Liver (tissue), 9 donors: Measurements from ENCODE around the gene SPATS2L. TPM values are rescaled to one million over a fixed set of nuclear protein-coding genes. Genes with fewer than 3 reads are reported as not detected.

Source experiments
- DNase-seq: peaks from one replicate; pipeline ENCODE4 v3.0.0-alpha.2; 2017; ENCODE audit warnings: low spot score
- H3K27ac ChIP-seq, 2 donors: one replicate each; pipeline ENCODE4 v1.7.0; 2013; ENCODE audit warnings: inconsistent platforms in 2 of 2, low read length in 2 of 2, control low read depth in 1 of 2, low read depth in 1 of 2, mild to moderate bottlenecking in 1 of 2
- H3K27me3 ChIP-seq, 4 donors: one replicate each; pipeline versions ENCODE4 v1.6.1 to v1.7.0; 2013; ENCODE audit warnings: low read length in 3 of 4, inconsistent platforms in 1 of 4, mild to moderate bottlenecking in 1 of 4, moderate library complexity in 1 of 4; ENCODE audit not compliant: control insufficient read depth in 4 of 4, insufficient read depth in 4 of 4
- H3K36me3 ChIP-seq, 4 donors: one replicate each; pipeline versions ENCODE4 v1.6.1 to v1.7.0; 2013; ENCODE audit warnings: low read length in 3 of 4, mild to moderate bottlenecking in 3 of 4, low read depth in 1 of 4, moderate library complexity in 1 of 4; ENCODE audit not compliant: control insufficient read depth in 4 of 4, insufficient read depth in 3 of 4
- H3K4me1 ChIP-seq, 4 donors: one replicate each; pipeline versions ENCODE4 v1.6.1 to v1.7.0; 2013; ENCODE audit warnings: low read length in 3 of 4, mild to moderate bottlenecking in 3 of 4, moderate library complexity in 1 of 4; ENCODE audit not compliant: control insufficient read depth in 4 of 4, insufficient read depth in 4 of 4
- H3K4me3 ChIP-seq, 3 donors: one replicate each; pipeline versions ENCODE4 v1.6.1 to v1.7.0; 2013; ENCODE audit warnings: low read length in 3 of 3, control low read depth in 1 of 3, low read depth in 1 of 3, mild to moderate bottlenecking in 1 of 3
- H3K9ac ChIP-seq, 2 donors: one replicate each; pipeline ENCODE4 v1.7.0; 2013; ENCODE audit warnings: low read length in 2 of 2, mild to moderate bottlenecking in 2 of 2, moderate library complexity in 2 of 2, control low read depth in 1 of 2, low read depth in 1 of 2
- H3K9me3 ChIP-seq, 4 donors: one replicate each; pipeline versions ENCODE4 v1.6.1 to v1.7.0; 2013; ENCODE audit warnings: low read length in 3 of 4; ENCODE audit not compliant: control insufficient read depth in 4 of 4
- ATF3 ChIP-seq: IDR thresholded peaks from 2 replicates; pipeline ENCODE4 v1.6.1; 2016; ENCODE audit warnings: antibody characterized with exemption
- CTCF ChIP-seq: fragments of 150-350 bp; IDR thresholded peaks from 2 replicates; pipeline ENCODE4 v1.5.1; 2017; ENCODE audit warnings: improper control_type of control experiment, low read depth, low read length; ENCODE audit not compliant: missing input control
- EGR1 ChIP-seq, 2 donors: IDR thresholded peaks; 2 replicates each; pipeline ENCODE4 v1.6.1; 2016 to 2018; ENCODE audit warnings: antibody characterized with exemption in 2 of 2, low read depth in 2 of 2
- FOXA1 ChIP-seq: IDR thresholded peaks from 2 replicates; pipeline ENCODE4 v1.6.1; 2016; ENCODE audit warnings: antibody characterized with exemption
- FOXA2 ChIP-seq: IDR thresholded peaks from 2 replicates; pipeline ENCODE4 v1.6.1; 2016; ENCODE audit warnings: antibody characterized with exemption
- GABPA ChIP-seq, 2 donors: IDR thresholded peaks in 1 of 2; conservative IDR thresholded peaks in 1 of 2; 2 replicates each; pipeline ENCODE4 v1.6.1; 2016; ENCODE audit warnings: antibody characterized with exemption in 2 of 2, mild to moderate bottlenecking in 1 of 2, moderate library complexity in 1 of 2
- HNF4A ChIP-seq, 2 donors: conservative IDR thresholded peaks; 2 replicates each; pipeline ENCODE4 v1.6.1; 2016; ENCODE audit warnings: antibody characterized with exemption in 2 of 2, mild to moderate bottlenecking in 2 of 2
- HNF4G ChIP-seq: IDR thresholded peaks from 2 replicates; pipeline ENCODE4 v1.6.1; 2016; ENCODE audit warnings: antibody characterized with exemption
- JUND ChIP-seq, 2 donors: IDR thresholded peaks; 2 replicates each; pipeline ENCODE4 v1.6.1; 2016; ENCODE audit warnings: antibody characterized with exemption in 2 of 2
- MAX ChIP-seq: IDR thresholded peaks from 2 replicates; pipeline ENCODE4 v1.6.1; 2016; ENCODE audit warnings: antibody characterized with exemption
- NR2F2 ChIP-seq: IDR thresholded peaks from 2 replicates; pipeline ENCODE4 v1.6.1; 2016; ENCODE audit warnings: antibody characterized with exemption
- RAD21 ChIP-seq, 2 donors: IDR thresholded peaks; 2 replicates each; pipeline ENCODE4 v1.6.1; 2016; ENCODE audit warnings: antibody characterized with exemption in 2 of 2, mild to moderate bottlenecking in 2 of 2
- RXRA ChIP-seq, 2 donors: IDR thresholded peaks; 2 replicates each; pipeline ENCODE4 v1.6.1; 2017 to 2018; ENCODE audit warnings: antibody characterized with exemption in 2 of 2, mild to moderate bottlenecking in 1 of 2
- SP1 ChIP-seq: IDR thresholded peaks from 2 replicates; pipeline ENCODE4 v1.6.1; 2018; ENCODE audit warnings: antibody characterized with exemption, mild to moderate bottlenecking
- TAF1 ChIP-seq: conservative IDR thresholded peaks from 2 replicates; pipeline ENCODE4 v1.6.1; 2016; ENCODE audit warnings: antibody characterized with exemption, mild to moderate bottlenecking
- YY1 ChIP-seq: IDR thresholded peaks from 2 replicates; pipeline ENCODE4 v1.6.1; 2016; ENCODE audit warnings: antibody characterized with exemption, mild to moderate bottlenecking
- WGBS: extraction: QIAGEN DNeasy Blood & Tissue Kit; methylation state at CpG from one replicate; pipeline ENCODE4 v1.1.7; 2013; 5-methylcytosine and 5-hydroxymethylcytosine counted together
- polyA plus RNA-seq, 2 donors: library from polyadenylated mRNA; stranded (reverse) in 1 of 2; unstranded in 1 of 2; fragments of 200-250 nt in 1 of 2; fragments of >200 nt in 1 of 2; fragmentation: Nextera tagmentation in 1 of 2; extraction: Ambion mirVana in 1 of 2; gene quantifications; one replicate each; pipeline versions ENCODE4 v1.2.1 to v1.2.3, GENCODE V29; 2013 to 2015
- total RNA-seq, 2 donors: library from RNA; depleted of rRNA; stranded (reverse); fragments of >200 nt; gene quantifications; one replicate each; pipeline ENCODE4 v1.2.3, GENCODE V29; 2014
- TF ChIP-seq, protein P1 (sequence below): IDR thresholded peaks from 2 replicates; pipeline ENCODE4 v1.6.1; 2016; ENCODE audit warnings: antibody characterized with exemption, mild to moderate bottlenecking
- TF ChIP-seq, protein P2 (sequence below): IDR thresholded peaks from 2 replicates; pipeline ENCODE4 v1.6.1; 2016; ENCODE audit warnings: antibody characterized with exemption
- donor health status: healthy.
- donor health status: healthy.
- donor health status: healthy.
- donor health status: healthy.
- donor health status: healthy.

SPATS2L gene
- total and polyA plus RNA-seq, 4 donors: 31.4 to 49.9 (median 42.4) TPM

DNA sequence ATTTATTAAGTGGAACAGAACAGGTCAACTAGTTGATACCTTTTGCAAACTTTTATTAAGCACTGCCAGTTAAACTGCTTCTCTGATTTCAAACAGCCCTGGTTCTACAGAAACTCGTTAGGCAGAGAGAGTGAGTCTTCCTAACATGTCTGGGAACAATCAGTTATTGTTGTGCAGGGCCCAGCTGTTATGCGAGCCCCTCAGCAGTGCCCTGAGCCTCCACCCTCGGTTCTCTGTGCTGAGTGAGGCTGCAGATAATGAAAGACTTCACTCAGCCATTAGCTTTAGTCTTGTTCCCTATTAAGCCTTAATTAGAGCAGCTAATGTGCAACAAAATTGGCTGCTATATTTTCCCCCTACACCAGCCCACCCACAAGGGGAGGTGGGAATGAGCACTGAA lies 163.7 kb downstream of the SPATS2L start:
- DNase-seq: no peak
- H3K4me3 ChIP-seq: no peak overlapping the region
- no peak overlapping the region for H3K27ac ChIP-seq
- peaks cover 0 to 2% (median 0%) of the 10 kb centered on the region in 4 donors for H3K4me1 ChIP-seq
- 85% methylated on average over 3 of the region's 3 CpGs for WGBS
- H3K36me3 ChIP-seq: peaks cover 15 to 53% (median 52%) of the 10 kb centered on the region in 4 donors
- no peak overlapping the region for H3K9ac ChIP-seq
- TF ChIP-seq RAD21 (IDR thresholded peaks at IDR 0.05): no peak
- H3K9me3 ChIP-seq: no peaks in the 10 kb centered on the region
- H3K27me3 ChIP-seq: no peaks in the 10 kb centered on the region

DNA sequence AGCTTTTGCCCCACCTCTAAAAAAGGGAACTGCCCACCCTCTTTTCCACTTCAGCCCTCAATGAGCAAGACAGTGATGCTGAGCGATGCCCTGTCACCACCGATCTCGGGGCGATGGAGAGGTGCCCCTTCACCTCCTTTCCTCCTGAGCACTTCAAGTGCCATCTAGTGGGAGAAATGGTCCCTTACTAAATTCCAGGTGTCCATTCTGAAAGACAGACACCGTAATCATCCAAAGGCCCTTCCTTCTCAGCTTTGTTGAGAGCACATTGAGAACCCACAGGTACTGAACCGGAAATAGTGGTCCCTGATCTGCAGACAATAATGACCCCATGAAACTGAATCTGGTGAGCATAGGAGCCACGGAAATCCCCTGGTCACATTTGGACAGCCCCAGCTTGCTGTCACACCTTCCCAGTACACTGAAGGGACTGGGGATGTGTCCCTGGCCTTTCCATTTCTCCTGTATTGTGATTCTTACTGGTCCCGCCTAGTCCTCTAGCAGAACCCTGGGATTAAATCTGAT lies 164.9 kb downstream of the SPATS2L start:
- TF ChIP-seq RAD21 (IDR thresholded peaks at IDR 0.05): peak; percentile 69 to 81
- peak in 1 of 2 donors; percentile 13 for TF ChIP-seq RXRA (IDR thresholded peaks at IDR 0.05)
- TF ChIP-seq JUND (IDR thresholded peaks at IDR 0.05): no peak
- no peak for TF ChIP-seq EGR1 (IDR thresholded peaks at IDR 0.05; ENCODE audit: low read depth in 2 of 2)
- TF ChIP-seq YY1: no peak
- TF ChIP-seq CTCF: peak; percentile 38
- no peak for TF ChIP-seq HNF4A (conservative IDR thresholded peaks at IDR 0.05)
- no peak for TF ChIP-seq FOXA1
- TF ChIP-seq FOXA2: no peak
- no peak for TF ChIP-seq NR2F2
- TF ChIP-seq MAX: no peak
- no peak for TF ChIP-seq SP1
- peaks cover 15 to 64% (median 56%) of the 10 kb centered on the region in 4 donors for H3K36me3 ChIP-seq
- H3K4me3 ChIP-seq: no peak overlapping the region
- DNase-seq: no peak
- no peaks in the 10 kb centered on the region for H3K27me3 ChIP-seq
- H3K9ac ChIP-seq: no peak overlapping the region
- no peak overlapping the region for H3K27ac ChIP-seq
- peaks cover 0 to 2% (median 0%) of the 10 kb centered on the region in 4 donors for H3K4me1 ChIP-seq
- 68% methylated on average over 8 of the region's 8 CpGs for WGBS
- no peaks in the 10 kb centered on the region for H3K9me3 ChIP-seq

DNA sequence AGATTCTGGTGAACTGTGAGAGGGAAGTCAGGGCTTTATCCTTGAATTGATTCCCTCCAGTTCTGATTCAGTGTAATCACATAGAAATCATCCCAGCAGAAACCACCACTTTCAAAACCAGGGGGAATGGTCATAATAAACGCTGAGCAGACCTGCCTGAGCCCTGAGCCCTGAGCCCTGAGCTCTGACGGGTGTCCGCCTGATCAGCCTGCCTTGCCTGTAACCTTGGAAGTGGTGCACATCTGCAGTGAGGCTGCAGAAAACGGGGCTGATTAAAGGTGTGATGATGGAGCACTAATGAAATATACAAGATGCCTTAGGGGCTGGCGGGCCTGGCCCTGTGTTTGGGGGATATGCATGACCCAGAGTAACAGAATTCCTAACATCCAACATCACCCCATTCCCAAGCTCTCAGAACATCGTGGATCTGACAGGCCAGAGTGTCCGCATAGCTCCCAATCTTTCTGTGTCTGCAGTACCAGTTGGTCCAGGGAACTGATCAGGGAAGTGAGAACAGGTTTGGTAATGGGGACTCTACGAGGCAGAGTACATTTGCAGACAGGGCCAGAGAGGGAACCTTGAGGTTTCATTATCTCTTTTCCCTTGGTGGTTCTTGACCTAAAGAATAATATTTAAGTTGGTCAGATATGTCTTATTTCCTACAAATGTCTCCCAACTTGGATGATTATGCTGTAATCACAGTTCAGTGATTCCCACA lies 165.6 kb downstream of the SPATS2L start:
- H3K9ac ChIP-seq: no peak overlapping the region
- no peak overlapping the region for H3K27ac ChIP-seq
- H3K9me3 ChIP-seq: no peaks in the 10 kb centered on the region
- no peak for DNase-seq
- H3K4me1 ChIP-seq: peaks cover 0 to 2% (median 0%) of the 10 kb centered on the region in 4 donors
- peaks cover 14 to 70% (median 60%) of the 10 kb centered on the region in 4 donors for H3K36me3 ChIP-seq
- no peaks in the 10 kb centered on the region for H3K27me3 ChIP-seq
- no peak overlapping the region for H3K4me3 ChIP-seq
- WGBS: 91% methylated on average over 8 of the region's 8 CpGs
- TF ChIP-seq RAD21 (IDR thresholded peaks at IDR 0.05) (no peak), FOXA2 (no peak), ATF3 (no peak), GABPA (IDR thresholded peaks at IDR 0.05 in 1 of 2, conservative IDR thresholded peaks at IDR 0.05 in 1 of 2) (no peak), TAF1 (no peak), EGR1 (IDR thresholded peaks at IDR 0.05; ENCODE audit: low read depth in 2 of 2) (no peak), FOXA1 (no peak), JUND (IDR thresholded peaks at IDR 0.05) (no peak), SP1 (no peak), HNF4G (no peak)
- TF ChIP-seq, protein P1, sequence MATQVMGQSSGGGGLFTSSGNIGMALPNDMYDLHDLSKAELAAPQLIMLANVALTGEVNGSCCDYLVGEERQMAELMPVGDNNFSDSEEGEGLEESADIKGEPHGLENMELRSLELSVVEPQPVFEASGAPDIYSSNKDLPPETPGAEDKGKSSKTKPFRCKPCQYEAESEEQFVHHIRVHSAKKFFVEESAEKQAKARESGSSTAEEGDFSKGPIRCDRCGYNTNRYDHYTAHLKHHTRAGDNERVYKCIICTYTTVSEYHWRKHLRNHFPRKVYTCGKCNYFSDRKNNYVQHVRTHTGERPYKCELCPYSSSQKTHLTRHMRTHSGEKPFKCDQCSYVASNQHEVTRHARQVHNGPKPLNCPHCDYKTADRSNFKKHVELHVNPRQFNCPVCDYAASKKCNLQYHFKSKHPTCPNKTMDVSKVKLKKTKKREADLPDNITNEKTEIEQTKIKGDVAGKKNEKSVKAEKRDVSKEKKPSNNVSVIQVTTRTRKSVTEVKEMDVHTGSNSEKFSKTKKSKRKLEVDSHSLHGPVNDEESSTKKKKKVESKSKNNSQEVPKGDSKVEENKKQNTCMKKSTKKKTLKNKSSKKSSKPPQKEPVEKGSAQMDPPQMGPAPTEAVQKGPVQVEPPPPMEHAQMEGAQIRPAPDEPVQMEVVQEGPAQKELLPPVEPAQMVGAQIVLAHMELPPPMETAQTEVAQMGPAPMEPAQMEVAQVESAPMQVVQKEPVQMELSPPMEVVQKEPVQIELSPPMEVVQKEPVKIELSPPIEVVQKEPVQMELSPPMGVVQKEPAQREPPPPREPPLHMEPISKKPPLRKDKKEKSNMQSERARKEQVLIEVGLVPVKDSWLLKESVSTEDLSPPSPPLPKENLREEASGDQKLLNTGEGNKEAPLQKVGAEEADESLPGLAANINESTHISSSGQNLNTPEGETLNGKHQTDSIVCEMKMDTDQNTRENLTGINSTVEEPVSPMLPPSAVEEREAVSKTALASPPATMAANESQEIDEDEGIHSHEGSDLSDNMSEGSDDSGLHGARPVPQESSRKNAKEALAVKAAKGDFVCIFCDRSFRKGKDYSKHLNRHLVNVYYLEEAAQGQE: no peak
- TF ChIP-seq, protein P2, sequence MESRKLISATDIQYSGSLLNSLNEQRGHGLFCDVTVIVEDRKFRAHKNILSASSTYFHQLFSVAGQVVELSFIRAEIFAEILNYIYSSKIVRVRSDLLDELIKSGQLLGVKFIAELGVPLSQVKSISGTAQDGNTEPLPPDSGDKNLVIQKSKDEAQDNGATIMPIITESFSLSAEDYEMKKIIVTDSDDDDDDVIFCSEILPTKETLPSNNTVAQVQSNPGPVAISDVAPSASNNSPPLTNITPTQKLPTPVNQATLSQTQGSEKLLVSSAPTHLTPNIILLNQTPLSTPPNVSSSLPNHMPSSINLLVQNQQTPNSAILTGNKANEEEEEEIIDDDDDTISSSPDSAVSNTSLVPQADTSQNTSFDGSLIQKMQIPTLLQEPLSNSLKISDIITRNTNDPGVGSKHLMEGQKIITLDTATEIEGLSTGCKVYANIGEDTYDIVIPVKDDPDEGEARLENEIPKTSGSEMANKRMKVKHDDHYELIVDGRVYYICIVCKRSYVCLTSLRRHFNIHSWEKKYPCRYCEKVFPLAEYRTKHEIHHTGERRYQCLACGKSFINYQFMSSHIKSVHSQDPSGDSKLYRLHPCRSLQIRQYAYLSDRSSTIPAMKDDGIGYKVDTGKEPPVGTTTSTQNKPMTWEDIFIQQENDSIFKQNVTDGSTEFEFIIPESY: no peak
